HFF-Myc (cell line): ENCODE data around the gene FGG.

ENCODE experiments used
- DNase-seq: peaks from one replicate; pipeline ENCODE4 v3.0.0-alpha.2; 2011; ENCODE audit warnings: low read depth; ENCODE audit errors: extremely low read depth
- H3K4me3 ChIP-seq: replicated peaks from 2 replicates; pipeline ENCODE4 v1.5.1; 2011; ENCODE audit warnings: low read depth, mild to moderate bottlenecking, control low read depth, low read length
- CTCF ChIP-seq: IDR thresholded peaks from 2 replicates; pipeline ENCODE4 v1.5.1; 2012; ENCODE audit warnings: mild to moderate bottlenecking, low read depth, low read length, control low read depth; ENCODE audit errors: missing control alignments

Gene FGG

GRCh38 chr4:154634058-154634457 is 21.6 kb upstream of the FGG start:
- H3K4me3 ChIP-seq = no peak overlapping the region
- no peak for DNase-seq
- TF ChIP-seq CTCF = no peak

GRCh38 chr4:154631828-154632227 is 19.4 kb upstream of the FGG start:
- no peak overlapping the region for H3K4me3 ChIP-seq
- no peak for TF ChIP-seq CTCF
- DNase-seq = no peak

GRCh38 chr4:154630324-154630723 is 17.9 kb upstream of the FGG start:
- DNase-seq = no peak
- H3K4me3 ChIP-seq = no peak overlapping the region
- TF ChIP-seq CTCF = no peak

GRCh38 chr4:154626793-154627484 is 14.5 kb upstream of the FGG start:
- DNase-seq = no peak
- H3K4me3 ChIP-seq = no peak overlapping the region
- TF ChIP-seq CTCF = peak; percentile 64

- TF ChIP-seq CTCF = no peak
- DNase-seq = no peak
- H3K4me3 ChIP-seq = no peak overlapping the region
Observed at GRCh38 chr4:154625971-154626370, 13.5 kb upstream of the FGG start.

GRCh38 chr4:154623995-154624394 is 11.5 kb upstream of the FGG start:
- no peak for TF ChIP-seq CTCF
- DNase-seq = no peak
- no peak overlapping the region for H3K4me3 ChIP-seq

GRCh38 chr4:154623436-154623835 is 11.0 kb upstream of the FGG start:
- DNase-seq = no peak
- no peak for TF ChIP-seq CTCF

More at GRCh38 chr4:154623436-154623835, 11.0 kb upstream of the FGG start:
- H3K4me3 ChIP-seq = no peak overlapping the region
